Hepatocyte (in vitro differentiated cells): ENCODE results near the gene EOLA2. TPM values are rescaled to one million over a fixed set of nuclear protein-coding genes. Genes with fewer than 3 reads are reported as not detected.

Source experiments
- polyA plus RNA-seq: library from polyadenylated mRNA; unstranded; fragments of >200 nt; fragmentation: Nextera tagmentation; extraction: Ambion mirVana; gene quantifications from 2 replicates; pipeline ENCODE4 v1.2.1, GENCODE V29; 2016
- total RNA-seq: library from RNA; depleted of rRNA; stranded (reverse); fragments of >200 nt; gene quantifications from 2 replicates; pipeline ENCODE4 v1.2.3, GENCODE V29; 2014

The EOLA2 gene
- total and polyA plus RNA-seq, 2 experiments from 2014 or later, result 15.9 to 40.3 TPM

Other genes starting within 250 kb of the EOLA2 start
- gene MAGEA11, start 226.4 kb downstream of the EOLA2 start, total RNA-seq, result not detected in 2 replicates
- not detected in 2 replicates for gene MAGEA11, start 226.4 kb downstream of the EOLA2 start, polyA plus RNA-seq
- gene HSFX1, start 164.4 kb downstream of the EOLA2 start, total RNA-seq, result 0.80 and 2.3 TPM in 2 replicates
- gene HSFX1, start 164.4 kb downstream of the EOLA2 start, polyA plus RNA-seq, result 0.45 and 1.1 TPM in 2 replicates
- gene MAGEA9, start 156.6 kb downstream of the EOLA2 start, total RNA-seq, result not detected in 2 replicates
- gene MAGEA9, start 156.6 kb downstream of the EOLA2 start, polyA plus RNA-seq, result not detected in 2 replicates
- gene MAGEA8, start 57.3 kb downstream of the EOLA2 start, total RNA-seq, result not detected in 2 replicates
- gene MAGEA8, start 57.3 kb downstream of the EOLA2 start, polyA plus RNA-seq, result not detected in 2 replicates
- not detected in 2 replicates for gene HSFX4, start 8.9 kb downstream of the EOLA2 start, total RNA-seq
- gene HSFX4, start 8.9 kb downstream of the EOLA2 start, polyA plus RNA-seq, result not detected in 2 replicates